HG03439 (cell line): ENCODE measurements around the gene ZDHHC23.

ENCODE experiments used
- ATAC-seq: cut with Tn5 transposase; IDR thresholded peaks from one replicate; pipeline ENCODE4 v1.9.1; 2021; ENCODE audit warnings: mild to moderate bottlenecking, moderate library complexity; ENCODE audit not compliant: unreplicated experiment

The ZDHHC23 gene, protein sequence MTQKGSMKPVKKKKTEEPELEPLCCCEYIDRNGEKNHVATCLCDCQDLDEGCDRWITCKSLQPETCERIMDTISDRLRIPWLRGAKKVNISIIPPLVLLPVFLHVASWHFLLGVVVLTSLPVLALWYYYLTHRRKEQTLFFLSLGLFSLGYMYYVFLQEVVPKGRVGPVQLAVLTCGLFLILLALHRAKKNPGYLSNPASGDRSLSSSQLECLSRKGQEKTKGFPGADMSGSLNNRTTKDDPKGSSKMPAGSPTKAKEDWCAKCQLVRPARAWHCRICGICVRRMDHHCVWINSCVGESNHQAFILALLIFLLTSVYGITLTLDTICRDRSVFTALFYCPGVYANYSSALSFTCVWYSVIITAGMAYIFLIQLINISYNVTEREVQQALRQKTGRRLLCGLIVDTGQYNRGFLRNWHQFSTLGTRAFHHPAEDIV

DNA sequence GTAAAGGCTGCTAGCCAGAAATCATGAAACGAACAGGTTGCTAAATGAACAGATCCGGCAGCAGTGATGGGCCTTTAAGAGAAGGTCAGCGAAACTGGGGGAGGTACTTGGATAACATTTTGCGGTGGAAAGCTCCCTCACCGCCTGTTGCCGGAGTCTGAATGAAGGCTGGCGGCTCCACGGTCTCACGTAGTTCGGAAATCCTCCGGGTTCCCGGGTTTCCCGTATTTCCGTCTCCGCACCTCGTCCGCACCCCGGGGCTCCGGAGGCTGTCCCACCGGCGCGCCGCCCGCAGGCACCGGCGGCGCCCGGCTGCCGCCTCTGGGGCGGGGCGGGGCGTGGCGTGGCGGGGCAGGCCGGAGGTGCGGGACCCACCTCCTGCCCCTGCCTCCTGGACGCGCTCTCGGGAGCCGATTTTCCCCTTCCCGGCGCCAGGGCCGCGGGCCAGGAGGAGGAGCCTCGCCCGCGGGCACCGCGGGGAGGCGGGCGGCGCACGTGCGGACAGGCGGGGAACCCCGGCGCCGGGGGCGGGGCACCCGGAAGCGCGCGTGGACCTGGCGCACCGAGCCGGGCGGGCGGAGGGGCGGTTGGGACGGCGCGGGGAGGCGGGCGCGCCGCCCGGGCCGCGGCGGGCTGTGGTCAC is at the start of gene ZDHHC23:
Gene ZDHHC23, plus strand, starts transcription at position 642 of the 643 bp plus-strand sequence. CDS start 790 bp downstream, outside the sequence.
- ATAC-seq: peak; percentile 81

DNA sequence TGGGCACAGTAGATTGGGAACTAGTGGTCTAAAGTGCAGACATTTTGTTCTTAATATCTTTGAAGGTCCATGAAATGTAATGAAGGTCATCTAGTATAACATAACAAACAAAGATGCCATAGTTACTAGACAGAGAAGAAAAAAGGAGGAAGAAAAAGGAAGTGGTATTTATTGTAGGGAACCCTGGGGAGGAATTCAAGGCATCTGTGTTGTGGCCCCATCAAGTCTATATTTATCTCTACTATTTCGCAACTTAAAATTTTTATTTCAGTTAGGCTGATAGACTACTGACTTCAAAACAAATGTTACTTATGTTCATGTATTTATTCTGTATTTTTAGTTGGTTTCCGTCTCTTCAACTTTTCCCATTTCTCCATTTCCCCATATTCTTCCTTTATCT is 48.9 kb upstream of the ZDHHC23 start:
- no peak for ATAC-seq

DNA sequence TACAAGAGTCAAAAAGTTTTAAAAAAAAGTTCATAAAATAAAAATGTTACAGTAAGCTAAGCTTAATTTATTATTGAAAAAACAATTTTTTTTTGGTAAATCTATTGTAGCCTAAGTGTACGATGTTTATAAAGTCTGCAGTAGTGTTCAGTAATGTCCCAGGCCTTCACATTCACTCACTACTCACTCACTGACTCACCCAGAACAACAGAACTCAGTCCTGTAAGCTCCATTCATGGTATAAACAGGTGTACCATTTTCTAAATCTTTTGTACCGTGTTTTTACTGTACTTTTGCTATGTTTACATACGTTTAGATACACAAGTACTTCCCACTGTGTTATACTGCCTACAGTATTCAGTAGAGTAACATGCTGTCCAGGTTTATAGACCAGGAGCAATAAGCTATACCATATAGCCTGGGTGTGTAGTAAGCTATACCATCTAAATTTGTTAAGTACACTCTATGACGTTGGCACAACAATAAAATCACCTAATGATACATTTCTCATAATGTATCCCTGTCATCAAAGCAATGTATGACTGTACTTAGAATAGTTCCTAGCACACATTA is 41.2 kb upstream of the ZDHHC23 start:
- ATAC-seq: no peak

DNA sequence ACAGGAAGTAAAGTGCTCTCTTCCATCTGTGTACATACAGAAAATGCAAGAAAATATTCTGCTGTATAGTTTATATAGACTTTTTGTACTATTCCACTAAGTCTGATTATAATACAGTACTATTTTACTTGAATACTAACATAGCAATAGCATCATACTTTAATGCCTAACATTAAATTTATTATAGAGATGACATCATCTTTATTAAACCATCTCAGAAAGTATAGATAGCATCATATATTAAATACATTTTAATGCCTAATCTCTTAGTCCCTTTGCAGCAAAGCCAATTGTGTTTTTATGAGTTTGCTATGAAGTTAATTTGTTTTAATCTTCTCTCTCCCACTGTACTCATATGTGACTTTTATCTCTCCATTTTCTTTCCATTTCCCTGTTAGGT is 39.7 kb upstream of the ZDHHC23 start:
- no peak for ATAC-seq

DNA sequence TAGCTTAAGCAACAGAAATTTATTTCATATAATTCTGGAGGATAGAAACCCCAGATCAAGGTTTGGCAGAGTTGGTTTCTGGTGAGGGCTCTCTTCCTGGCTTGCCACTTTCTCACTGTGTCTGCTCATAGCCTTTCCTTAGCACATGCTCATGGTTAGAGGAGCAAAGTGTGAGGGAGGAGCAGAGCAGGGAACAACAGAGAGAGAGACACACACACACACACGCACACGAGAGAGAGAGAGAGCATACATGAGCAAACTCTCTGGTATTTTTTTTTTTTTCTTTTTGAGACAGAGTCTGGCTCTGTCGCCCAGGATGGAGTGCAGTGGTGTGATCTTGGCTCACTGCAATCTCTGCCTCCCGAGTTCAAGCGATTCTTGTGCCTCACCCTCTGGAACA is 36.8 kb upstream of the ZDHHC23 start:
- no peak for ATAC-seq

DNA sequence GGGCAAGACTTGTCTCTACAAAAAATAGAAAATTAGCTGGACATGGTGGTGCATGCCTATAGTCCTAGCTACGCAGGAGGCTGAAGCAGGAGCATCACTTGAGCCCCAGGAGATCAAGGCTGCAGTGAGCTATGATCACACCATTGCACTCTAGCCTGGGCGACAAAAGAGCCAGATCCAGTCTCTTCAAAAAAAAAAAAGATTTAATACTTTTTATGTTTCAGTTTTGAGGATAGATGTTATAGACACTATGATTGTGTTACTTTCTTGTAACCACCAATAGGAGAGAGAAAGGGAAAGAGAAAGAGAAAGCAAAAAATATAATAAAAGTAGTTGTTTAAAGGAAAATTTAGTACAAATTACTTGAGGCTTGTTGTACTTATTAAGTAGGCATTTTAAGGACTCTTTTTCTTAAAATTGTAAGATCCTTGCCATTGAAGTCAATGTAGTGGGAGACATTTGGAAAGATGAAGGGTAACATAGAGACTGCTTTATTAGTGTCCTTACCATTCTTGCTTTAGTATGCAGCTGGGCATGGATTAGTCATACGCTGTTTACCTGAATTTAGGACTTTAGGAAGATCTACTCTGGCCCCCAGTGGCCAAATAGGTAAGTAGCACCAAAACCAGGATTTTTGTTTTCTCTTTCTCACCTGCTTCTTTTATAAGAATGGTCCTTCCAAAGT is 35.1 kb upstream of the ZDHHC23 start:
- ATAC-seq: peak; percentile 93

DNA sequence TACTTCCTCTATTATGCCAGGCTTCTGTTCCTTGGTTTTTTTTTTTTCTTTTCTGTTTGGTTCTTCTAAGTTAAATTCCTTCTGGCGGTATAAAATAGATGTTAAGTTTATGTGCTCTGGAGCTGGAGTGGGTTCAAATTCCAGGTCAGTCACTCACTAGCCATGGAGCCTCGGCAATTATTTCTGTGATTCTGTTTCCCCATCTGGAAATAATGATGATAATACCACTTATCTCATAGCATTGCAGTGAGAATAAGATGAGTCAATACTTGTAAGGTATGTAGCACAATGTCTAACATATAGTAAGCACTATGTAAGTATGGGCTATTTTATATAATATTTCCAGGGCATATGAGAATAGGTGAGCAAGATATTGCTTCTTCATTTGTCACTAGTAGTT is 33.2 kb upstream of the ZDHHC23 start:
- ATAC-seq: no peak

DNA sequence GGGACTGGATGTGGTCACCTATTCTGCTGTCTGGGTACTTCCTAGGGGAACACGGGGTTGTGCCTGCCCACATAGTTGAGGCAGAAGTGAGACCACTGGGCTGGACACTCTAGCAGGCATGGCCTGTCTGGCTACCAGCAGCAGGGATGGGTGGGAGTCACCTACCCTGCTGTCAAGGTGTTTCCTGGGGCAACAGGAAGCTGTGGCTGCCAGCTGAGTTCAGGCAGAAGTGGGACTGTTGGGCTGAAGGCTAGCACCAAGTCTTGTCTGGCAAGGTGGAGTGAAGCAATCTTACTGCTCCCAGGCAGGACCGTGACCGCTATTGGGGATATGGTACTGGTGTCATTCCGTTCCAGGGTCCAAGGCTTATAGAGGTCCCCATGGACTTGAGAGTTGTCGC is 20.3 kb upstream of the ZDHHC23 start:
- no peak for ATAC-seq

DNA sequence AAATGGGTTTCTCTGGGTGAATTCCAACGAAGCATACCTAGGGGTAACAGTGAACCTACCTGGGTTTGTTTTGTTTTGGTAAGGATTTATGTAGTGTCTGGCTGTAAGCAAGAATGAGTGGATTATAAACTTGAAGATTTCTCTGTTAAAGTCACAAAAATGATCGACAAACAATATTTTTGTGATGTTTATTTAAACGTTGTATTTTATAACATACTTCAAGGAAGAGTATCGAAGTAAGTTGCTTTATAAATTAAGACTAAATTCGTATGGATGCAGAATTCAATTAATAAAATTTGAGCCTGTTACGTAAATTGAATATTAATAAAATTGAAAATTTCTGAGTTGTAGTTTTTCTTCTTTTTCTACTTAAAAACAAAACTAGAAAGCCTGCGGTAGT is 982 bp upstream of the ZDHHC23 start:
- no peak for ATAC-seq

DNA sequence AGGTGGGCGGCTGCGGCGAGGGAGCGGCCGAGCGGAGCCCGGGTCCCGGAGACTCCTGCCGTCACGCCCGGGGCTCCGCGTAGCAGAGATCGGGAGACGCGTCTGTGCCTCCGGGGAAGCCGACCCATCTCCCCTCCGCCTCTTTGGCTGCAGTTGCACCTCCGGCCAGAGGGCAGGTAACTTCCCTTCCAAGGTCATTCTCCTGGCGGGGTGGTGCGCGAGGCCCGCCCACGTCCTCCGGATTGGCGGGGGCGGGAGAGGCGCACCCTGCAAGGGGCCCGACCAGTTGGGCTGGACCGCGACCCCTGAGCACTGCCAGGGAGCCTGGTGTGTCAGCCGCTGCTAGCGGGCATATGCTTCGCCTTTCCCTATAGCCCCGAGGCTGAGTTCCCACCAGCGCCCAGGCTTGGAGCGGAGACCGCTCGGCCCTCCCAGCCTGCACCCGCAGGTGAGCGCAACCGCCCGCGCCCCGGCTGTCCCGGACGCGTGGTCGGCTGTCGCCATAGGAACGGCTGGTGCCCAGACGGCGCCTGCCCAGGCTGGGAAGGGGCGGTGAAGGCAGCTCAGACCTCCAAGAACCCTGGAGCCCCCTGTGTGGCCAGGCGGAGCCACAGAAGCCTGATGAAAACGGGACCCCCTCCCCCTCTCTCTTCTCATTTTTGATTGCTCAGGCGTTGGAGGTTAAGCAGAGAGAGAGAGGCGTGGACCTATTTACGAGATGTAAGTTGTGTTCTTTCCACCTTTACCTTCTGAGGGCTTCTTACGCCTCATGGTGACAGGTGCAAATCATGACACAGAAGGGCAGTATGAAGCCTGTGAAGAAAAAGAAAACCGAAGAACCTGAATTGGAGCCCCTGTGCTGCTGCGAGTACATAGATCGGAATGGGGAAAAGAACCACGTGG is 453 bp downstream of the ZDHHC23 start:
- peak; percentile 57 for ATAC-seq

DNA sequence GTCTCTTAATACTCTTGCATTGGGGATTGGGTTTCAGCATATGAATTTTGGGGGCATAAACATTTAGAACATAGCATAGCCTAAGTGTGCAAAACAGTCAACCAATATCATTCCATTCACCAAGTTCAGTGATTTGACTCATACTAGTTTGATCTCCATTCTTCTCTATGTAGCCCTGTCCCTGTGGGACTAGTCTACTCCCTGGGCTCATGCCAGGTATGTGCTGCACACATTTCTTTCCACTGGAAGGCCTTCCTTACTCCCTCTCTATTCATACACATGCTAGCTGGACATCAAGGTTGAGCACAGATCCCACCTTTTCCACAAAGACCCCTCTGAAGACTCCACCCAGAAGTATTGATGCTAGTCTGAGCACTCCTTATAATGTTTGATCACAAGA is 5.1 kb downstream of the ZDHHC23 start:
- no peak for ATAC-seq

DNA sequence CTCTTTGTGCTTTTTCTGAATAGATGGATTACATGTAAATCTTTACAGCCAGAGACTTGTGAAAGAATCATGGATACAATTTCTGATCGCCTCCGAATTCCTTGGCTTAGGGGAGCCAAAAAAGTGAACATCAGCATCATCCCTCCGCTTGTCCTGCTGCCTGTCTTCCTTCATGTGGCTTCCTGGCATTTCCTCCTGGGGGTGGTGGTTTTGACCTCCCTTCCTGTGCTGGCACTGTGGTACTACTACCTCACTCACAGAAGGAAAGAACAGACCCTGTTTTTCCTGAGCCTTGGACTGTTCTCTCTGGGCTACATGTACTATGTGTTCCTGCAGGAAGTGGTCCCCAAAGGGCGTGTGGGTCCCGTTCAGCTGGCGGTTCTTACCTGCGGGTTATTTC is 5.9 kb downstream of the ZDHHC23 start:
- ATAC-seq: no peak

DNA sequence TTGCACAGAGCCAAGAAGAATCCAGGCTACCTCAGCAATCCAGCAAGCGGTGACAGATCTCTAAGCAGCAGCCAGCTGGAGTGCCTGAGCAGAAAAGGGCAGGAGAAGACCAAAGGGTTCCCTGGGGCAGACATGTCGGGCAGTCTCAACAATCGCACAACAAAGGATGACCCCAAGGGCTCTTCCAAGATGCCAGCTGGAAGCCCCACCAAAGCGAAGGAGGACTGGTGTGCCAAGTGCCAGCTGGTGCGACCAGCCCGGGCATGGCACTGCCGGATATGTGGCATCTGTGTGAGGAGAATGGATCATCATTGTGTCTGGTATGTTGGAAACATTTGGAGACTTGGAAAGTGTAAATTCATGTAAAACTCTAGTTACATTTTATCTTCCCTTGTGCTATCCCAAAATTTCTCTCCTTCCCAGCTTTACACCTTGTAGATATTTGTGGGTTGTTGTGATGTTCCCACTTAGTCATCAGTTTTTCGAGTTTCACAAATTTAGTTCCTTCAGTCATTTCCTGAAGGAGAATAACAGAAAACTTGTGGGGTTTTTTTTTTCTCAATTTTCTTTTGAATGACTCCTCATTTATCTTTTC is 6.4 kb downstream of the ZDHHC23 start:
- ATAC-seq: no peak

DNA sequence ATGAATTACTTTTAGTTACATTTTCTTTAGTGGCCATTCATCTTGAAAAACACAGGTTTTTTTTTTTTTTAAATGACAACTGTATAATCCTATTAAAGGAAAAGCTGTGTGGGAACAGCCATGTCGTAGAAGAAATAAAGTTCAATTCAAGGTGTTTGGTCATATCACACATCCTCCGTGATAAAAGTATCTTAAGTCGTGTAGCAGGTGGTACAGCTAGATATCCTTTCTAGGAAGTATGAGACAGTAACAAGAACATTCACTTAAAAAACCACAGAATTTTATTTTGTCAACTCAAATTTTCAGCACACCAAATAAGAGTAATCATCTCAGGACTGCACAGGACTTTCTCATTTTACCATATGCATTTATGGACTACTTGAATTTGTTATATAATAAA is 16.1 kb downstream of the ZDHHC23 start:
- no peak for ATAC-seq

DNA sequence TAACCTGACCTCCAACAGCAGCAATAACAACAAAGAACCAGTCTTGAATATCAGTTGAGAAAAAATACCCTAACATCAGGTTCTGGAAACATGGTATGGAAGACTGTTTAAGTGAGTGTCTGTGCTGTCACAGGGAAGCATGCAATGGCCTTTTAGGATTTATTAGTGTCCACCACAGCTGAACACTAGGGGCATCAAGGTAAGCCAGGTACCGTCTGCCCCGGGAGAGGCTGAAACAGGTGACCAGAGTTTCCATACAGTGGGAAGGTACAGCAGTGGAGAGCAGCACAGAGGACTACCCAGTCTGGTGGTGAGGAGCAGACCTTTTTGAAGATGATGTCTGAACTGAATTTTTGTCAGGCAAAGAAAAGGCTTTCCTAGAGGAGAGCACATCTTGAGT is 18.4 kb downstream of the ZDHHC23 start:
- no peak for ATAC-seq

DNA sequence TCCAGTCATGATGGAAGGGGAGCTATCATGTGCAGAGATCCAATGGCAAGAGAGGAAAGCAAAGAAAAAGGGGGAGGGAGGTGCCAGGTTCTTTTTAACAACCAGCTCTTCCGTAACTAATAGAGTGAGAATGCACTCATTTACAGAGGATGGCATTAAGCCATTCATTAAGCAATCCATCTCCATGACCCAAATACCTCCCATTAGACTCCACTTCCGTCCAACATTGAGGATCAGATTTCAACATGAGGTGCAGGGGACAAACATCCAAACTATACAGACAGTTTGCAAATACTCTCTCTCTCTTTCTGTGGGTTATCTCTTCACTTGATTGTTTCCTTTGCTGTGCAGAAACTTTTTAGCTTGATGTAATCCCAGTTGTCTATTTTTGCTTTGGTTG is 21.2 kb downstream of the ZDHHC23 start:
- ATAC-seq: no peak

DNA sequence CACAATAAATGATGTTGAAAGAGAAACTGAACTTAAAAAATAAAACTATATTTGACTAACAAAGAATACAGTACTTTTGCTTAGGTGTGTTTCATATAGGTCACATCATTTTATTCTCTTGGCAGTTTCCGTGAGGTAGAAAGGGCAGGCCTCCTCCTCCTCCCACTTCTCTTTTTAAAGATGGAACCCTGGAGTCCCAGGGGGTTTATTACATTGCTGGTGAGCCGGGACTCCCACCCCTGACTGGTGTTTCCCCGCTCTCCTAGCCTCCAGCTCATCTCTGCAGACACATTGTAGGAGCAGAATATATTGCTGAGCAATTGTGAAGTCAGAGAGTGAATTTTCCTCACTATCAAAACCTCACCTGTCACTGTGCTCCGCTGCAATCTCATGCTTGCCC is 30.0 kb downstream of the ZDHHC23 start:
- ATAC-seq: no peak

DNA sequence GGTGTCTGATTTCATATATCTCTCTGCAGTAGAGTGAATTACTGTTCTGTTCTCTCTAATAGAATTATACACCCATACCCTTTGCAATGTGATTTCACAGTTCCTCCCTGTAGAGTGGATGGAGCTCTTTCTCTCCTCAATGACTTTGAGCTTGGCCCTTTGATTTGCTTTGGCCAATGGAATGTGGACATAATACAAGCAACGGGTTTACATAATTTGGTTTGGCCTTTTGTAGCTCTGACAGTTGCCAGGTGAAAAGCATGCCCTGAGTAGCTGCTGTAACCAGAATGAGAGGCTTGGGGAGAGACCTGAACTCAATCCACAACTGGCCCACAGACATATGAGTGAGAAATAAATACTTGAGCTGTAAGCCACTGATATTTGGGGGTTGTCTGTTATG is 32.1 kb downstream of the ZDHHC23 start:
- ATAC-seq: no peak

DNA sequence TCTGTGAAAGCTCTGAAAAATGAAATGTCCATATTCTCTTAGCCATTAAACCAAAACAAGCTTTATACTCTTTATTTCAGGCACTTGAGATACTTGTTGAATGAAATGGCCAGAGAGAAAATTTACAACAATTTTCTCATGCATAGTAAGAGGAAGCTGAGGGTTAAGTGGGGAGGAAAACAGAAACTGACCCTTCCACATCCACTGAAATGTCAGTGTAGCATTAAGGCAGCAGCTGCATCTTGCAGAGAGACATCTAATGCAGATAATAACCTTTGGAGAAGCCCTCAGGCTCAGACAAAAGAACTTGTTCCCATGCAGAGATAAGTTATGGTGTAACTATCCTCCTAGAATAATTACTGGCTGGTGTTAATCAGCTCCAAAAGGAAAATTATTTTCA is 34.0 kb downstream of the ZDHHC23 start:
- ATAC-seq: no peak

DNA sequence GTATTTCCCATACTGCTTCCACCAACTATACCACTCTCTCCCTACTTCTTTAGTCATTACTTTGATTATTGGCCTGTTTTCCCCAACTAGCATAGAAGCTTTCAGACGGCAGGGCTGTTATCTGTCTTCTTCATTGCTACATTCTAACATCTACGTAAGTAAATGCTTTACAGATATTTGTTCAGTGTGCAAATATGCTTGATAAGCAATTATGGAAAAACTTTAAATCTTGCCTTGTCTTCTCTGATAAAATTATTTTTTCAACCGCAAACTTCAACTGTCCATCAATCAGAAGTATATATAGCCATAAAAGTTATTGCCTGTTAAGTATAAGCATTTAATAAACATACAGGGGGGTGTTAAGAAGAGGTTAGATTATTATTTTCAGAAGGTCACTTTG is 35.7 kb downstream of the ZDHHC23 start:
- no peak for ATAC-seq
